SH-SY5Y (cell line): Measurements from ENCODE around the gene SMOC1.

ENCODE experiments used
- GATA2 ChIP-seq: IDR thresholded peaks from 2 replicates; pipeline ENCODE4 v1.6.1; 2011; ENCODE audit warnings: mild to moderate bottlenecking, low read depth, low read length
- GATA3 ChIP-seq: IDR thresholded peaks from 2 replicates; pipeline ENCODE4 v1.6.1; 2011; ENCODE audit warnings: low read depth, mild to moderate bottlenecking, low read length, moderate library complexity

GRCh38 chr14:69957986-69958385 is 78.8 kb downstream of the SMOC1 start:
- TF ChIP-seq GATA2 = no peak
- no peak for TF ChIP-seq GATA3
